Endothelial cell (in vitro differentiated cells): ENCODE measurements around the gene ZNF593OS. TPM values are rescaled to one million over a fixed set of nuclear protein-coding genes. Genes with fewer than 3 reads are reported as not detected.

ENCODE experiments used
- DNase-seq: peaks from one replicate; pipeline ENCODE4 v3.0.0; 2021; ENCODE audit warnings: low spot score
- H3K27ac Mint-ChIP-seq: one replicate; pipeline ENCODE4 v1.8.0; 2021; ENCODE audit warnings: mixed read lengths, inconsistent platforms; ENCODE audit not compliant: unreplicated experiment
- H3K27me3 Mint-ChIP-seq: one replicate; pipeline ENCODE4 v1.8.0; 2021; ENCODE audit warnings: mild to moderate bottlenecking, moderate library complexity, mixed read lengths, inconsistent platforms; ENCODE audit not compliant: unreplicated experiment
- H3K36me3 Mint-ChIP-seq: one replicate; pipeline ENCODE4 v1.8.0; 2021; ENCODE audit warnings: mild to moderate bottlenecking, low read depth, mixed read lengths, inconsistent platforms; ENCODE audit not compliant: unreplicated experiment
- H3K4me1 Mint-ChIP-seq: one replicate; pipeline ENCODE4 v1.8.0; 2021; ENCODE audit warnings: mild to moderate bottlenecking, mixed read lengths, inconsistent platforms; ENCODE audit not compliant: unreplicated experiment
- H3K4me3 Mint-ChIP-seq: one replicate; pipeline ENCODE4 v1.8.0; 2021; ENCODE audit warnings: mild to moderate bottlenecking, mixed read lengths, inconsistent platforms; ENCODE audit not compliant: unreplicated experiment
- H3K9me3 Mint-ChIP-seq: one replicate; pipeline ENCODE4 v1.8.0; 2021; ENCODE audit warnings: mixed read lengths, inconsistent platforms; ENCODE audit not compliant: unreplicated experiment
- total RNA-seq: library from RNA; stranded (reverse); fragmentation: NEBNext Ultra II Directional; extraction: Animal tissue kit (Norgen Biotek cat#: 25700); gene quantifications from one replicate; pipeline ENCODE4 v1.2.1, GENCODE V29; 2021; ENCODE audit not compliant: unreplicated experiment
- TF ChIP-seq, protein P1 (sequence below): fragments of 200-600 bp; sonication (generic); IDR thresholded peaks from one replicate; pipeline ENCODE4 v1.5.0; 2021; ENCODE audit warnings: antibody characterized with exemption; ENCODE audit not compliant: unreplicated experiment

Gene ZNF593OS
- total RNA-seq, 1 donor from 2014 or later: not detected

DNA sequence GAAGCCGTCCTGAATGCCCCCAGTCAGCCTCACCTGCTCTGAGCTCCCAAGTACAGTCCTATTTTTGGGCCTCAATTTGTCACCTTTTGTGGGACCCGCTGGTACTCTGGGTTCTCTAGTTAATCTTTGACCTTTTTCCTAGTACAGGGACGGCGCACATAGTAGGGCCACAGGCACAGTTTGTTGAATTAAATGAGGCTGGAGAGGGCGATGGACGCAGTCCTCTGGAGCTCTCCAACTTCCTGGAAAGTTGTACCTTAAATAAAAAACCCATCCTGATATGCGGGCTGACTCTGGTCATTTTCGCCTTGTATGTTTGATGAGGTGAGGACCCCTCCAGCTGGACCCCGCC lies 8.0 kb downstream of the ZNF593OS start:
- TF ChIP-seq, protein P1, sequence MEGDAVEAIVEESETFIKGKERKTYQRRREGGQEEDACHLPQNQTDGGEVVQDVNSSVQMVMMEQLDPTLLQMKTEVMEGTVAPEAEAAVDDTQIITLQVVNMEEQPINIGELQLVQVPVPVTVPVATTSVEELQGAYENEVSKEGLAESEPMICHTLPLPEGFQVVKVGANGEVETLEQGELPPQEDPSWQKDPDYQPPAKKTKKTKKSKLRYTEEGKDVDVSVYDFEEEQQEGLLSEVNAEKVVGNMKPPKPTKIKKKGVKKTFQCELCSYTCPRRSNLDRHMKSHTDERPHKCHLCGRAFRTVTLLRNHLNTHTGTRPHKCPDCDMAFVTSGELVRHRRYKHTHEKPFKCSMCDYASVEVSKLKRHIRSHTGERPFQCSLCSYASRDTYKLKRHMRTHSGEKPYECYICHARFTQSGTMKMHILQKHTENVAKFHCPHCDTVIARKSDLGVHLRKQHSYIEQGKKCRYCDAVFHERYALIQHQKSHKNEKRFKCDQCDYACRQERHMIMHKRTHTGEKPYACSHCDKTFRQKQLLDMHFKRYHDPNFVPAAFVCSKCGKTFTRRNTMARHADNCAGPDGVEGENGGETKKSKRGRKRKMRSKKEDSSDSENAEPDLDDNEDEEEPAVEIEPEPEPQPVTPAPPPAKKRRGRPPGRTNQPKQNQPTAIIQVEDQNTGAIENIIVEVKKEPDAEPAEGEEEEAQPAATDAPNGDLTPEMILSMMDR: no peak
- peaks cover 47% of the 10 kb centered on the region for H3K4me1 Mint-ChIP-seq
- H3K36me3 Mint-ChIP-seq: peaks cover 3% of the 10 kb centered on the region
- no peaks in the 10 kb centered on the region for H3K9me3 Mint-ChIP-seq
- H3K27ac Mint-ChIP-seq: no peak overlapping the region
- no peak overlapping the region for H3K4me3 Mint-ChIP-seq
- peaks cover 25% of the 10 kb centered on the region for H3K27me3 Mint-ChIP-seq
- no peak for DNase-seq

DNA sequence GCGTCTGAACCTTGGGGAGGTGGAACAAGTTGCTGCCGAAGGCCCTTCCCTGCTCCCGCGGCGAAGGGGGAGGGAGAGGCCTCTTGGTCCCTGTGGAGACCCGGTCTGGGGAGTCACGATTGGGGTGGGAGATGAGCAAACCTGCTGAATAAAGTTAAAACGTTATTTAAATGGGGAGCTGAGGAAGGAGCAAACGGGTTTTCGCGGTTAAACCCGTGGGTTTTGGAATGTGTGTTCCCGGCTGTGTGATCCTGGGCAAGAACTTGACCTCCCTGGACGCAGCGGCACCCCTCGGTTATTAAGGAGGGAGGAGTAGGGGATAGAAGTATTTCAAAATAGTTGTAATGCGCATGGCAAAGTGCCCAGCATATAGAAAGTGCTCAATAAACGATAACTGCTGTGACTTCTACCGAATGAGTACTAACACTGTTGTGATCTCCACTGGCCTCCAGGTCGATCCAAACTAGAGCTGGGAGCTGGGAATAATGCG lies 9.4 kb downstream of the ZNF593OS start:
- no peak for DNase-seq
- H3K27me3 Mint-ChIP-seq: peaks cover 29% of the 10 kb centered on the region
- H3K4me1 Mint-ChIP-seq: peaks cover 57% of the 10 kb centered on the region
- H3K27ac Mint-ChIP-seq: no peak overlapping the region
- peak overlapping the region; percentile 83 for H3K4me3 Mint-ChIP-seq
- peaks cover 3% of the 10 kb centered on the region for H3K36me3 Mint-ChIP-seq
- TF ChIP-seq, protein P1: no peak
- no peaks in the 10 kb centered on the region for H3K9me3 Mint-ChIP-seq

DNA sequence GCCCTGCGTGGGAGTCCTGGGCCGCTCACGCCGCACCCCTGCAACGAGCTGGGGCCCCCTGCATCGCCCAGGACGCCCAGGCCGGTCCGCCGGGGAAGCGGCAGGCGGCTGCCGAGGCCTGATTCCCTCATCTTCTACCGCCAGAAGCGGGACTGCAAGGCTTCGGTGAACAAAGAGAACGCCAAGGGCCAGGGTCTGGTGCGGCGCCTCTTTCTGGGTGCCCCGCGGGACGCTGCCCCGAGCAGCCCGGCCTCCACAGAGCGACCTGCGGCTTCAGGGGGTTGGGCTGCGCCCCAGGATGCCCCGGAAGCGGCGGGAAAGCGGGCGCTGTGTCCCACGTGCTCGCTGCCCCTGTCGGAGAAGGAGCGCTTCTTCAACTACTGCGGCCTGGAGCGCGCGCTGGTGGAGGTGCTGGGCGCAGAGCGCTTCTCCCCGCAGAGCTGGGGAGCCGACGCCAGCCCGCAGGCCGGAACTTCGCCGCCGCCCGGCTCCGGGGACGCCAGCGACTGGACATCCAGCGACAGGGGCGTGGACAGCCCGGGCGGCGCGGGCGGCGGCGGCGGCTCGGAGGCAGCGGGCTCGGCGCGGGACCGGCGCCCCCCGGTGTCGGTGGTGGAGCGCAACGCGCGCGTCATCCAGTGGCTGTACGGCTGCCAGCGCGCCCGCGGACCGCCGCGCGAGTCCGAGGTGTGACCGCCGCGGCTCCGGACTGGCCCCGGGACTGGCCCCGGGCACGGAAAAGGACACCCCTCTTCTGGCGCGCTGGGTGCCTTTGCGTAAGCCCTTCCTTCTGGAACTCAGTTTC lies 10.0 kb downstream of the ZNF593OS start:
- peak; percentile 44 for DNase-seq
- H3K27me3 Mint-ChIP-seq: peaks cover 25% of the 10 kb centered on the region
- peak overlapping the region; percentile 83 for H3K4me3 Mint-ChIP-seq
- peaks cover 57% of the 10 kb centered on the region for H3K4me1 Mint-ChIP-seq
- H3K9me3 Mint-ChIP-seq: no peaks in the 10 kb centered on the region
- no peak overlapping the region for H3K27ac Mint-ChIP-seq
- peaks cover 3% of the 10 kb centered on the region for H3K36me3 Mint-ChIP-seq
- TF ChIP-seq, protein P1: peak; percentile 16

DNA sequence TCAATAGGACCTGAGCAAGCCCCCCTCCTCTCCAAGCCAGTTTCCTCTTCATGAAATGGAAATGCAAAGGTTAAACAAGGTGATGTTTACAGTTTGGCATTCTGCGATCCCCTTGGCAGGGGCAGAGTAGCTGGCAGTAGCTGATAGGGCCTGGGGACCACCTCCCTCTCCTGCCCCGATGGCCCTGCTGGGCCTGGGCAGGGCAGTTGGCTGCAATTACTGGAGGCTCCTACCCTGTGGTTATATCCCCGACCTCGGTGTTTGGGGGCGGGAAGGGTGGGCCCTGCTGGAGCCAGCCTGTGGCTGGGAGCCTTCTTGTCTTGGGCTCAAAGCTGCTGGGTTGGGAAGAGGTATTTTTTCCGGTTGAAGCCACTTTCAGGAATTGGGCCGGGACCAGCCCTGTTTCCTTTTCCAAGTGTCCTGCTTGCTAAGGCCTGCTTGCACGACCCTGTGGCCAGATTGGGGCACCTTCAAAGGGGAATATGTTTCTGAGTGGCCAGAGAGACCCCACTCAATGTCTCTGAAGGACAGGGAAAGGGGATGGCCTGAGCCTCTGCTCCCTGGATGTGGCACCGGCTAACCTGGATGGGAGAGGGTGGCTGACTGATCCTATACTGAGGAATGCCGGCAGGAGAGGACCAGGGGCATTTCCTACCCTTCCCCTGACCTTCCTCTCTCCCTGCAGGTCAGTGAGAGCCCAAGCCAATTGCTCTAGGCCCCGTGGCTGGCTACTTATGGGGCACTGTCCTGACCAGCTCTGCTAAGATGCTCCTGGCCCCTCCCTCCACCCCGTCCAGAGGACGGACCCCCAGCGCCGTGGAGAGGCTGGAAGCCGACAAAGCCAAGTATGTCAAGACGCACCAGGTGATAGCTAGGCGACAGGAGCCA lies 10.9 kb downstream of the ZNF593OS start:
- no peak for DNase-seq
- TF ChIP-seq, protein P1: no peak
- Mint-ChIP-seq H3K27ac (no peak overlapping the region), H3K27me3 (peaks cover 21% of the 10 kb centered on the region), H3K4me1 (peaks cover 60% of the 10 kb centered on the region), H3K4me3 (peak overlapping the region; percentile 92), H3K9me3 (no peaks in the 10 kb centered on the region), H3K36me3 (peaks cover 3% of the 10 kb centered on the region)

DNA sequence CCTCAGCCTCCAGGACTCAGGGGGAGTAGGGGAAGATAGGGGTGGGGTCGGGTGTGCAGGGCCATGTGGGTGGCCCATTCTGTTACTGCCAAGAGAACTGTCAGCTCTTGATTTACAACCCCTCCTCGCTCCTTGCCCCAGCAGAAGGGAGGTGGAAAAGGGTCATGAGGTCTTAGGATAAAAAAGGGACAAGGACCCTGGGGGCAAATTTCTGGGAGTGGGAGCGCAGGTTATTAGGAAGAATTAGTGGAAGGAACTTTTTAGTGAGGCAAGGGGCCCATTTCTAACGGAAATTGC lies 11.9 kb downstream of the ZNF593OS start:
- no peaks in the 10 kb centered on the region for H3K9me3 Mint-ChIP-seq
- peak overlapping the region; percentile 92 for H3K4me3 Mint-ChIP-seq
- TF ChIP-seq, protein P1: no peak
- no peak for DNase-seq
- H3K27ac Mint-ChIP-seq: peak overlapping the region; percentile 52
- peaks cover 60% of the 10 kb centered on the region for H3K4me1 Mint-ChIP-seq
- peaks cover 3% of the 10 kb centered on the region for H3K36me3 Mint-ChIP-seq
- H3K27me3 Mint-ChIP-seq: peaks cover 19% of the 10 kb centered on the region
